Measurements from ENCODE around the gene SLC6A18. TPM values are rescaled to one million over a fixed set of nuclear protein-coding genes. Genes with fewer than 3 reads are reported as not detected.

The SLC6A18 gene
- total RNA-seq, 1 experiment from 2014 or later, result not detected

- Mint-ChIP-seq H3K4me3 (ENCODE audit: low read depth, unreplicated experiment) (no peak overlapping the region), H3K27me3 (ENCODE audit: unreplicated experiment) (peaks cover 26% of the 10 kb centered on the region), H3K4me1 (ENCODE audit: low read depth, unreplicated experiment) (no peaks in the 10 kb centered on the region), H3K27ac (ENCODE audit: unreplicated experiment) (no peak overlapping the region), H3K36me3 (ENCODE audit: insufficient read depth, unreplicated experiment) (no peaks in the 10 kb centered on the region), H3K9me3 (ENCODE audit: low read depth, unreplicated experiment) (peaks cover 3% of the 10 kb centered on the region)
- no TSS peak for BruUV-seq (replicated peaks)
- CTCF ChIA-PET, result no interaction called here
- DNase-seq, result no peak
- intact Hi-C loops (cut with micrococcal nuclease; ENCODE audit: unreplicated experiment), result no loop called here
- no peak for TF ChIP-seq CTCF (IDR thresholded peaks at IDR 0.05; ENCODE audit: unreplicated experiment)
Measured at GRCh38 chr5:1291611-1292080, 66.5 kb downstream of the SLC6A18 start.

GRCh38 chr5:1292139-1292538 lies 67.0 kb downstream of the SLC6A18 start:
- H3K27ac Mint-ChIP-seq (ENCODE audit: unreplicated experiment), result no peak overlapping the region
- BruUV-seq (replicated peaks), result no TSS peak
- no peak overlapping the region for H3K4me3 Mint-ChIP-seq (ENCODE audit: low read depth, unreplicated experiment)
- DNase-seq, result no peak
- H3K36me3 Mint-ChIP-seq (ENCODE audit: insufficient read depth, unreplicated experiment), result no peaks in the 10 kb centered on the region
- intact Hi-C loops (cut with micrococcal nuclease; ENCODE audit: unreplicated experiment), result no loop called here
- H3K4me1 Mint-ChIP-seq (ENCODE audit: low read depth, unreplicated experiment), result no peaks in the 10 kb centered on the region
- peaks cover 26% of the 10 kb centered on the region for H3K27me3 Mint-ChIP-seq (ENCODE audit: unreplicated experiment)
- CTCF ChIA-PET, result no interaction called here
- H3K9me3 Mint-ChIP-seq (ENCODE audit: low read depth, unreplicated experiment), result peaks cover 3% of the 10 kb centered on the region
- TF ChIP-seq CTCF (IDR thresholded peaks at IDR 0.05; ENCODE audit: unreplicated experiment), result no peak

- DNase-seq, result no peak
- H3K27ac Mint-ChIP-seq (ENCODE audit: unreplicated experiment), result no peak overlapping the region
- no peaks in the 10 kb centered on the region for H3K36me3 Mint-ChIP-seq (ENCODE audit: insufficient read depth, unreplicated experiment)
- intact Hi-C loops (cut with micrococcal nuclease; ENCODE audit: unreplicated experiment), result no loop called here
- peaks cover 20% of the 10 kb centered on the region for H3K27me3 Mint-ChIP-seq (ENCODE audit: unreplicated experiment)
- TF ChIP-seq CTCF (IDR thresholded peaks at IDR 0.05; ENCODE audit: unreplicated experiment), result no peak
- H3K4me1 Mint-ChIP-seq (ENCODE audit: low read depth, unreplicated experiment), result no peaks in the 10 kb centered on the region
- no TSS peak for BruUV-seq (replicated peaks)
- H3K4me3 Mint-ChIP-seq (ENCODE audit: low read depth, unreplicated experiment), result no peak overlapping the region
- CTCF ChIA-PET, result no interaction called here
- peaks cover 3% of the 10 kb centered on the region for H3K9me3 Mint-ChIP-seq (ENCODE audit: low read depth, unreplicated experiment)
Measured at GRCh38 chr5:1292846-1293415, 67.8 kb downstream of the SLC6A18 start.

- H3K4me1 Mint-ChIP-seq (ENCODE audit: low read depth, unreplicated experiment), result no peaks in the 10 kb centered on the region
- H3K36me3 Mint-ChIP-seq (ENCODE audit: insufficient read depth, unreplicated experiment), result no peaks in the 10 kb centered on the region
- intact Hi-C loops (cut with micrococcal nuclease; ENCODE audit: unreplicated experiment), result no loop called here
- BruUV-seq (replicated peaks), result no TSS peak
- TF ChIP-seq CTCF (IDR thresholded peaks at IDR 0.05; ENCODE audit: unreplicated experiment), result no peak
- H3K27me3 Mint-ChIP-seq (ENCODE audit: unreplicated experiment), result peaks cover 18% of the 10 kb centered on the region
- CTCF ChIA-PET, result no interaction called here
- H3K9me3 Mint-ChIP-seq (ENCODE audit: low read depth, unreplicated experiment), result no peaks in the 10 kb centered on the region
- H3K27ac Mint-ChIP-seq (ENCODE audit: unreplicated experiment), result no peak overlapping the region
- DNase-seq, result no peak
- no peak overlapping the region for H3K4me3 Mint-ChIP-seq (ENCODE audit: low read depth, unreplicated experiment)
Measured at GRCh38 chr5:1293416-1294205, 68.4 kb downstream of the SLC6A18 start.
